Measurements from ENCODE around the gene CGNL1.
A peak's percentile ranks its signal among the peaks of the same experiment; 100 is the strongest.

Gene CGNL1

DNA sequence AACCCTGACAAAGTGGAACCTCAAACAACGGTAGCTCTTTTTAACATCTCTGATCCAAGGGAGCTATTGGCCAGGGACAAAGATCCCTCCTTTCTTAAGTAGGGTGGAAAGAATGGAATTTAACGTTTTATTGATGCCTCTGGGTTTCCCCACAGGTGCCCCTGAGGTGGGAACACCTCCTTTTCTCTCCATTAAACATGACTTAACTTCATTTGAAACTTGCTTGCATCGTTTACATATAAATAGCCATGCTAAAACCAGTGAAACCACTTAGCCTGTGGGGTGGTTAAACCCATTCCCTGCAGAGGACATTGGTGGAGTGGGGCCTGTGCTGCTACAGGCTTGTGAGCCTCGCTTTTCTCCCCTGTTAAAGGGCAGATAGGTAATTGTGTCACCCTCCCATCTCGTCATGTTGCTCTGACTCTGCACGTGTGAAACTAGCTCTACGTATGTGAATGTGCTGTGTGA, 9.7 kb downstream of the CGNL1 start:
- no peak for DNase-seq

DNA sequence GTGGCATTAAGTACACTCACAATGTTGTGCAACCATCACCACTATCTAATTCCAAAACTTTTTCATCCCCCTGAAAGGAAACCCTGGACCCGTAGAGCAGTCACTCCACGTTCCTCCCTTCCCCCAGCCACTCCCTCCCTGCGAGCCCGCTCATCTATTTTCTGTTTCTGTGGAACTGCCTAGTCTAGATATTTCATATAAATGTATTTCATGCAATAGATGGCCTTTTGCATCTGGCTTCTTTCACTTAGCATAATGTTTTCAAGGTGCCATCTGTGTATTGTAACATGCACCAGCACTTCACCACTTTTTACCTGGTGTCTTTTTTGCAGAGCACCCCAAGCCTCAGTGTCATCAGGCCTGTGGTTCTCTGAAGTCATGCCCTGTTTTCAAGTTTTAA, 10.7 kb downstream of the CGNL1 start:
- no peak for DNase-seq

DNA sequence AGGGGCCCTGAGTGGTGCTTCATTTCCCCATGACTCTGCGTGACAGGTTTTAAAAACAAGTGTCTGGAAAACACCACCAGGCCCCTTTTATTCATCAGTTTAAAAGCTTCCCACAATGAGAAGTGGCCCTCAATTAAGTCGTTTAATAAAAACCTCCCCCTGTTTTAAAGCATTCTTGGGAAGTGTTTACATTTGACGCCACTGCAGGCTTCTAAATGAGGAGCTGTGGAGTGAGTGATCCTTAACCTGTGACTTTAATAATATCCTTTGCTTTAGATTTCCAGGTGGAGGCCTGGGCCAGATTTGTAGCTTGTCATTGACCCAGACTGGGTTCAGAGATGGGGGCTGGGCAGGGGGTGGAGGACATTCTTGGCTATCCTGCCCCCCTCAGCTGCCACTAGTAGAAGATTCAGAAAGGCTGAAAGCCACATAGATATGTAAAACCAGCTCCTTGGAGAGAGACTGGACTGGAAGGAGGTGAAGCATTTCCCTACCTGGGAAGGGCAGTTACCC, 11.3 kb downstream of the CGNL1 start:
- no peak for DNase-seq

DNA sequence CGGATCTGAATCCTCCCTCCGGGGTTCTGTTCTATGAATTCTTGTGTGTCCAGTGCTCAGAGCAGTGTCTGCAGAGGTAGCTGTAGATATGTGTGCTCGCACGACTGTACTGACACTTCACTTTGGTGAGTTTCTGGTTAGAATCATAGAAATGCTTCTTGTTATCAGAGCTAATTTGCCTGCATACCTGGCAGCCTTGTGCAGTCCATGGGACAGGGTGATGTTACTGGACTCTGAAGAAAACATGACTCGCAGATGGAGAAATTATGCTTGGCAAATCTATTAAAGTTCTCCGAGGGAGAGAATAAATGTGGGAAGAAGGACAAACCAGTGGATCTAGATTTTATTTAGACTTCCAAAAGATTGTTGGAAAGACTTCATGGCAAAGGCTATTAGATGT, 12.2 kb downstream of the CGNL1 start:
- DNase-seq: no peak

DNA sequence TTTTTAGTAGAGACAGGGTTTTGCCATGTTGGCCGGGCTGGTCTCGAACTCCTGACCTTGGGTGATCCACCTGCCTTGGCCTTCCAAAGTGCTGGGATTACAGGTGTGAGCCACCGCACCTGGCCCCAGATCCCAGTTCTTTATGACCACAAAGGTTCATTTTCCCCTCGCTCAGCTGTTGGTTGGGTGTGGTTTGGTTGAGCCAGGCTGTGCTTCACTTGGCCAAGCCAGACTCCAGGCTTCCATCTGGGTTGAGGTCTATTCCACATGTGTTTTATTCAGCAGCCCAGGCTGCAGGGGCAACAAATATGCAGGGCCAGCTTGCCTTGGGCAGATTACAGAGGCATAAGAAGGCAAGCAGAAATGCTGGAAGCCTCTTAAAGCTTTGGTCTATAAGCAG, 13.7 kb downstream of the CGNL1 start:
- DNase-seq: no peak

DNA sequence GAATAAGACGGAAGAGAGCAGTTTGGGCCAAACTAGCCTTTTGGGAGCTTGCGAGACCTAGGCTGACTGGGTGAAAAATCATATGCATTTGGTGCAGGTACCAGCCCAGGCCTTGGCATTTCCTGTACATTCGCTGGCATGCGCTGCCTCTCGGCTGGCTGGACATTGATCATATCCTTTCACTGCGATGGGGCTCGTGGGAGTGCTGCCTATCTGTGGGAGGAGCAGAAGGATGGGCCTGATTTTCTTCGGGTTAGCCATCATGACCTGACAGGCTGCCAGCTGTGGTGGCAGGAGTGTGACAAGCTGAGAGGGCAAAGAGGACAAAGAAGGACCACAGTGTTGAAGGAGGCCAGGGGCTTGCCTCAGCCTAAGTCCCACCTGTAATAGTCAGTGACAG, 14.3 kb downstream of the CGNL1 start:
- DNase-seq: no peak

DNA sequence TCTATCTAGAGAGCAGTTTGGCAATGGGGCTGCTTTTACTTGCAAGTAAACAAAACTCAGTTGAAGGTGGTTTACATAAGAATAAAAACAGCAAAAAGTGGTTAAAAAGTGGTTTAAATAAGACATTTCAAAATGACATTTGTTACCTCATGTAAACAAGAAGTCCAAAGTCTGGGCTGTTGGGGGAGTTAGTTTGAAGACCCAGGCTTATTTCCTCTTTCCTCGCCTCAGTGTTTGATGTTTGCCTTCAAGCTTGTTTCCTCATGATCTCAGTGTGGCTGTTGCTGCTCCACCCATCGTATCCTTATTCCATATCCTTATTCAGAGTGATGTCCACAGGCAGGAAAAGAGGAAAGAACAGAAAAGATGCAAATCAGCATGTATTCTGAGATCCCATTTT, 15.2 kb downstream of the CGNL1 start:
- DNase-seq: no peak

DNA sequence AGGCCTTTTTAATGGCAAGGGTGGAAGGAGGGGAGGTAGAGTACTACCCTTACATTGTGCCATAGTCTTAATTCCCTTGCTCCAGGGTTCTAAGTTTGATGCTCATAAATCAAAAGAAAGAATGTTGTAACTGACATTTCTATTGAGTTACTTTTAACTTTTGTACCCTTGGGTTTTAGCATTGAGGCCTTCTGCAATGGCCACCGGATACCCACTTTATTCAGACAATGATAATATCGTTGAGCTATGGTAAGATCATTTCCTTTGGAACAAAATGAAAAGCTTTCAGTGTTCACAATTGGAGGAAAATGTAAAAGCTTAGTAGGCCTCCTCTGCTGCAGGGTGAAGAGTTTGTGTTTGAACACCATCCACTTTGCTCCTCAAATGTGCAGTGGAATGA, 16.8 kb downstream of the CGNL1 start:
- no peak for DNase-seq

DNA sequence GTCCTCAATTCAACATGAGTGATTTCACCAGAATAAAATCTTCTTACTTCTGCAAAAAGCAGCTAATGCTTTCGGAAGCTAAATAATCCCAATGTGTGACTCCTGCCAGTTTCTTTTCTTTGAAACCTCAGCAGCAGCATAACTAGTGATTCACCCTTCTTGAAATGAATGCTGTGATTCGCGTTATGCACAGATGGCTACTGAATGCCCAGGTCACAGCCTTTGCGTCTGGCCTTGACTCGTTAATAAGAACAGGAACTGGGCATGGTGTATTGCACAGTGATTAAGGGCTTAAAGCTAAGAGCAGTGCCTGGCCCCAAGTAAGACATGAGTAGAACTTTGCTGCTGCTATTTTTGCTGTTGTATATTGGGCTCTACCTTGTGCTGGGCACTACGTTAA, 19.0 kb downstream of the CGNL1 start:
- no peak for DNase-seq

DNA sequence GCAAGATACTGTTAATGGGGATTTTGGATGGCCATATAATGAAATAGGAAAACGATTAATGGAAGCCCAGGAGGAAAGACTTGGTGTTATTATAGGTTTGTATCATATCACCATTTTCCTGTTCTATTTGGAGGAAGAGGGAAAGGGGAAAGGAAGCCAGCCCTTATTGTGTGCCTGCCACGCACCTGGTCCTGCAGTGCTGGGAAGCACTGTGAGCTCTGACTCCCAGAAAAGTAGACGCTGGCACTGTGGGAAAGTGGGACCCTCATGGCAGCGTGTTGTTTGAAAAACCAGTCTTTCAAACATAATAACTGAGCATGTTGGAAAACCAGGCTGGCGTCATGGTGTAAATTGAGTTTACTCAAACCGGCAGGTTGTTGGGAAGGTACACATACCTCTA, 22.0 kb downstream of the CGNL1 start:
- peak; percentile 8 for DNase-seq

DNA sequence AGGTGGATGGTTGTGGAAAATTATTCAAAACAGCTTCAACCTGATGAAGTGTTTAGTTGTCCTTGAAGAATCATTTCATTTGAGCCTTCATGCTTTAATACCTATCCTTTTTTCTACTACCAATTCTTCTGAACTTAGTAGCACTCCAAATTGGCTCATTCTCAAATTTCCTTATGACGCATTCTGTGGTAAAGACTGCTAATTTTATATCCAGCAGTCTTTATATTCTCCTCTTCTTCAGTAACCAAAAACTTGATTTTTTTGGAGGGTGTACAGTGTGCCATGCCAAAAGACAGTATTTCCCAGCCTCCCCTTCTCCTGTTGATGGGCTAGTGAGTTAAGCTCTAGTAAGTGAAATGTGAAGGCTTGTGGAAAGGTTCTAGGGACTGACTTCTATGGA, 25.2 kb downstream of the CGNL1 start:
- no peak for DNase-seq

DNA sequence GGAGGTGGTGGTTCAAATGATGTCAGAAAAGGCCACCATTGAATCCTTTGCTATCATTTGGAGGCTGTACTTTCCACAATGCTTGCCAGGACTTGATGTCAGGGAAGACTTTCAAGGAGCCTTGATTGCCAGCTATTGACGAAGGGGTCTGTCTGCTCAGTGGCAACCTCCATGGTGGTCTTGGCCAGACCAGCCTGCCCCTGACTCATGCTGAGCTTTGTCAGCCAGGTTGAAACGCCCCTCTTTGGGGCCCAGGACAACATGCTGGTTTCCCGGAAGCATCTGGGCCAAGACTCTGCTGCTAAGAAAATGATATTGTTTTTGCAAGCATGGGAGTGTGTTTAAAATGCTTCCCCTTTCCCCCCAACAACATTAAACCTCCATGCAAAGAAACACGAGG, 26.7 kb downstream of the CGNL1 start:
- DNase-seq: no peak

DNA sequence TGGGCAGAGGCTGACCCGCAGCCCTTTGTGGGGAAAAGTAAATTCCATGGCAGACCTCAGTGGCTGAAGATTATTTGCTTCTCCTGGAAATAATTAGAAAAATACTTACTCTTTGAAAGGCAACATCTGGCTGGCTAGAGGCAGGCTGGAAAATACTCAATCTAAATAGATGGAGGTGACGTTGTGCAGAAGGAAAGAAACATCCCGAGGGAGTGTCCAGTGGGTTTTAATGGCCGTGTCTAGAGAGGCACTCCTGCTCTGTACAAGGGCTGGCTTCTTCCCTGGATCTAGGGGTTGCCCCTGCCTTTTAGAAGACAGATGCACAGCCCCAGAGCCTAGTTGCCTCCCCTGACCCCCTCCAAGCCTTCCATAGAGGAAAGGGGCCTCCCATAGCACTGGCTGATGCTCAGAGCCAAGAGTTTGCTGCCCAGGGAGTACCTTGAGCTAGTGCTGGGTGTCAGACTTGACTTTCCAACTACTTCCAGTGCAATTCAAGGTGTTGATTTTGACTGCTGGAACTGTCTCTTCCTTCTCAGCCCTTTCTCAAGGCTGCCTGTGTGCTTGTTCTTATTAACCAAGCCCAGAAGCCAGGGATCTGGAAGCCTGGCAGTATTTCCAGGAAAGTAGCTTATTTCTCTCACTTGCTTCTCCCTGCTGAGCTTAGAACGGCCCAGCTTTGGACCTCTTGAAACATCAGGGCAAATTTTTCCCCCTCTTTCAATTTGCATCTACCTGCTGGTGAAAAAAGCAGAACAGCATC, 27.4 kb downstream of the CGNL1 start:
- DNase-seq: no peak

DNA sequence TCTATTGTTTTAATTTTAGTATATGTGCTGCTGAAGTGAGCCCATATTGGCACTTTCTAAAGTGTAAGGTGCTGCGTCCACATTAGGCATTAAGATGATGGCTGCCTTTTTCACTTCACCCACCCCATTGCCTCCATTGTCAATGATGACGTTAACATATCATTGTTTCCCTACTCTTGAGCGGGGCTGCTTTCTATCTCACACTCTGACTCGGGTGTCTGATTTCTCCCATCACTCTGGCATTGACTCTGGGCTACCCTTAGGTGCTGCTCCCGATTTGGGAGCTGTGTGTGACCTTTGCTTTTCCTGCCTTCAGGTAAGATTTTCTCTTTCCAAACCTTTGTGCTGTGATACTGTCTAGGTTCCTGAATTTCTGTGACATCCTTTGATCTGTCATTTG, 28.8 kb downstream of the CGNL1 start:
- no peak for DNase-seq

DNA sequence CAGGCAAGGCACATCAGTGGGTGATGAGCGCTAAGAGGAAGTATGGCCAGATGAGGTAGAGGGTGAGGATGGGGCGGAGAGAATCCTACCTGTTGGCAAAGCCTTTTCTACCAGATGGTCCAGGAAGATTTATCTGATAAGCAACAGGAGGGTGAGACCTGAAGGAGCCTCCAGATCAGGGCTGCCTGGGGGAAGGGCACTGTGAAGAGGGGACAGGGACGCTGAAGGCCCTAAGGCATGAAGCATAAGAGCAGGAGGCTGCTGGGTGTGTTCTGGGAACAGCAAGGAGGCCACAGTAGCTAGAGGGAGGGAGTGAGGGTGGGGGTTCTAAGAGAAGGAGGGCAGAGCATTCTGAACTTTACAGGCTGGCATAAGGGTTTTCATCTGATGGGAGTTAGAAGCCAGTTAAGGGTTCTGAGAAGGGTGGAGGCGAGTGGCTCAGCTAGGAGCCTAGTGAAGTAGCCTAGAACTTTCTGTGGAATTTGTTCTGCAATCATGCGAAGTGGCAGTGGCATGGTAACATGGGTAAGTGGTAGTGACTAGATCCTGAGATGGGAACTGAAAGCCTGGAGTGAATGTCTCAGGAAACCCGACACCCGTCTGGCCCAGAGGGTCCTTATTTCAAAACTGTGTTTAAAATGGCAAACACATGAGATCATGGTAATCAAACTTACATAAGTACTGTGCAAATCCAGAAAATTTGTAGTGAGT, 29.9 kb downstream of the CGNL1 start:
- DNase-seq: no peak

DNA sequence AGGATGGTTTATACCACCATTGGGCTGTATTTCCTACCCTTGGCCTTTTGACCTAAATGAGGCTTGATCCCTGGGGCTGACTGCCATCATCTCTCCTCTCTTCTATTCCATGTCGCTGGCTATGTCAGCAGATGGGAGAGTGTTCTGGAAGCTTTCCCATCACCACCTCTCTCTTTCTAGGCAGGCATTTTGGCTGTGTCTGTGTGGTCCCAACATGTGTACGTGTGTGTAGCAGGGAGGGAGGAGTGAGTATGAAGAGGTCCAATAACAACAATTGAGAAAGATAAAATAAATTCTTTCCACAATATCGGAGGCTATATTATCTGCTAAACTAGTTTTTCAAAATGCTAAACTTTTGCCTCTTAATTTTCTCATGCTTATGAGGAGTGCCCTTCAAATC, 34.1 kb downstream of the CGNL1 start:
- no peak for DNase-seq

DNA sequence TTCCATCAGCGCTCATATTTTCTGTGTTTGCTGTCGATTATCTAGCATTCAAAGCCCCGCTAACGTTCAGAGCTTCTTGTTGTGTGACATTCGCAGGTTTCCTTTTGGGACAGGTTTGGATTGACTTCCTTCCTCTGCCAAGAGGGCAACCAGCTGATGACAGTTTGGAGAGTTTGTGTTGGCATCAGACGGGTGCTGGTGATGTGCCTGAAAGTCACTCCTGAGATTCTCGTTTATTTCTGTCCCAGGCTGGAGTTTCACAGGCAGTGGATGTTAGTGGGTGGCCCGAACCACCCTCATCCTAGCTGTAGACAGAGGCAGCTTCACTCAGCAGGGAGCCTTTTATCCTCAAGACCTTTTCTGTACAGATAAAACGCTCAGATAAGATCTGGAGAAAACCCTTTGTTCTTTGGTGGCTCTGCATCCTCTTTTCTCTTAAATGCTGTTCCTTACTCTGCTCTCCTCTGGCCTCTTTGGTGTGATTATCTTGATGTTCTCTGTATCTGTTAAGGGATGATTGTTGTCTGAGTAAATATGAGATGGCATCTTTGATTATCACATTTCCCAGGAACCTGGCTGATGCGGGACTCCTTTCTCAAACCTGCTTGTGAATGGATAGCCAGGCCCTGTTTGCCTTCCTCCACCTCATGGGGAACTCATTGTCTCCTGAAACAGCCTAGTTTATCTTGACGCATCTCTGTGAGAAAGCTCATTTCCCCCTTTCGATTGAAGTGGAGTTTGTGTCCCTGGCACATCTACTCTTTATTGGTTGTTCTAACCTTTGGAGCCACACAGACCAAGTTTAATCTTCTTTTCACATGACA, 35.9 kb downstream of the CGNL1 start:
- no peak for DNase-seq

DNA sequence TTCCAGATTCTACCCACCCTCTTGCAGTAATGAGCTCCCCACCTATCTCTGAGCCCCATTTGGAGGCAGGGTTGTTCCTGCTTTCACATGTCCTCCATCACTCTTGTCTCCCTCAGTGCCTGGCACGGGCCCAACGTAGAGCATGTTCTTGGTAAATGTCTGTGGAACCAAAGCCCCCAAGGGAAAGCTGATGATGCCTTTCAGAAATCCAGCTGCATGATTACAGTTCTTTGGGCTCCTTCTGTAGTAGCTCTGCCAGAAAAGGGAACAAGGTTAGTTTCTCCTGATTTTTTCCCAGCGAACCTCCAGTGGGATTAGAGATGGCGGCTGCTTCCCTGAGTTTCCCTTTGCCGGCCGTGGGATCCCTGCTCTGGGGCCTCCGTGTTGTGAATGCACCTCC, 39.3 kb downstream of the CGNL1 start:
- DNase-seq: no peak

DNA sequence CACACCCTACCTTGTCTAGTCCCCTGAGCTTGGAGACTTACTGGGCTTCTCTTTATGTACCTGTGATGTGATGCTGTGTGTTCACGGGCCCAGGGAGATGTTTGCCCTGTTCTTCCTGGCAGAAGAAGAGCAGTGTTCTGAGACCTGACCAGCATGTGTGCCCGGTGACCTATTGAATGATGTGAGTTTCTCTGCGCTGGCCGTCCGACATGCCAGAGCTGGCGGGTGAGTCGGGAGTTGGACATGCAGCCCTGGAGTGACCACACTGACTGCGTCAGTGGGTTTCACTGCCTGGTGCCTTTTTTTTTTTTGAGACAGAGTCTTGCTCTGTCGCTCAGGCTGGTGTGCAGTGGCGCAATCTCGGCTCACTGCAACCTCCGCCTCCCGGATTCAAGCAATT, 42.3 kb downstream of the CGNL1 start:
- no peak for DNase-seq

DNA sequence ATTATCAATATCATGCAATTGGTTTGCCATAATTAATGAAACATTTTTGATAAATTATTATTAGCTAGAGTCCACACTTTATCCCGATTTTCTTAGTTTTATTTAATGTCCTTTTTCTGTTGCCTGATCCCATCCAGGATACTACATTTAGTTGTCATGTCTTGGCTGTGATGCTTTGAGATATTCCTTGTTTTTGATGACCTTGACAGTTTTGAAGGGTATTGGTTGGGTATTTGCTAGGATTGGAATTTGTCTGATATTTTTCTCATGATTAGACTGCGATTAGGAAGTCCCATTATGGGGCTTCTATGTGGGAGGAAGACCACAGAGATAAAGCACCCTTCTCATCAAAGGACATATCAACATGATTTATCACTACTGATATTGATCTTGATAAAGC, 43.0 kb downstream of the CGNL1 start:
- DNase-seq: no peak

DNA sequence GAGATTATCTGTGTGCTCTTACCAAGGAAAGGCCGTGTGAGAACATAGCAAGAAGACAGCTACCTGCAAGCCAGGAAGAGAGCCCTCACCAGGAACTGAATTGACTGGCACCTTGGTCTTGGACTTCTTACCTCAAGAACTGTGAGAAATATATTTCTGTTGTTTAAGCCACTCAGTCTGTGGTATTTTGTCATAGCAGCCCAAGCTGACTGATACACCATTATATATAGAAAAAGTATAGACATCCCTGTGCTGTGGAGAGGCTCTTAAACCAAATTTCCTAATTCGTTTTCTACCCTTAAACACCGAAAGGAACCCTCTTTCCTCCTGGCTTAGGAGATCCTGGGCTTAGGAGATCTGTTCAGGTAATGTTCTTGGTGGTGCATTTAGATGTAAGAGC, 44.8 kb downstream of the CGNL1 start:
- DNase-seq: no peak

DNA sequence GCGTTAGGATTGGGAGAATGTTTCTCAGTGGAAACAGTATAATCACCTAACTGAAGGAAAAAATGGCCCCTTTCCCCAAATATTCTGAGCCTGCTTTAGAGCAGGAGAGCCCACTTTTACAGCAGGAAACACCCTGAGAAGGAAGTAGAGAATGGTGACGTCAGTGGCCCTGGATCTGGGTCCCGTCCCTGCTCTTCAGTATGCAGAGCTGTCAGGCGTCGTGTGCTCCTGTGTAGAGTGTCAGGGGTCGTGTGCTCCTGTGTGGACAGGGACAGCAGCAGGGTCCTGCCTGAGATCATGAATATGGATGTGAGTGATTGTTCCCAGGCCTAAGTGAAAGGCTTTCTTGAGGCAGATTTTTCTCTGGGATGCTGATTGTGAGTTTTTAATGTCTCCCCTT, 45.2 kb downstream of the CGNL1 start:
- DNase-seq: no peak

DNA sequence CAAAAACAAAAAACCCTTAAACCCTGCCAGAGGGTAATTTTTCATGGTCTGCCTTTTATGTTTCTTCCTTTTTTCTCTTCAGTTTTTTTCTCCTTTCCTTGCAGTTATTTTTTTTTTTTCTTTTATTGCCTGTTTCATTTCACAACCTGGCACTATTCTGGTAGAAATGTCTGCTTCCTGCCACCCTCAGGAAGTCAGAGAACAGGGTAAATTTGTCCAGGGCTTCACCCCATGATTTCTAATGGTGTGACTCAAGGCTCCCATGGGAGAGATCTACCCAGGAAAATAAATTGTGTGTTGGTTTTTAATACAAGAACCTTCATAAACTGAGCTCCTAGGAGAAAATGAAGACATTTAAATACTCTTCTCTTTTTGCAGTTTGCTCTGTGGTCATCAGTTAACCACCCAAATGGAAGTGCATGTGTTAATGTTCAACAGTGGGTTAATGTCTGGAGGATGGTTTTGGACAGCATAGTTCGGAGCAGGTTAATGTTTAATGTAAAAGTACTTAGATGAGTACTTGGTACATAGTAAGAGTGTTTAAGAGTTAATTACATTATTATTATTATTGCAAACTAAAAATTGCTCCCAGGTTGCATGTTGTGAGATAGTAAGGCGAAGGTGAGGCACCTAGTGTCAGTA, 45.9 kb downstream of the CGNL1 start:
- no peak for DNase-seq
